22Rv1 (cell line): ENCODE results near the gene RIC8A.

Experiments used
- ZFX ChIP-seq: fragments of 450-650 bp; IDR thresholded peaks from 2 replicates; pipeline ENCODE4 v1.6.1; 2017; ENCODE audit warnings: antibody characterized with exemption, borderline replicate concordance
- TF ChIP-seq, protein P1 (sequence below): fragments of 450-650 bp; IDR thresholded peaks from 2 replicates; pipeline ENCODE4 v1.5.1; 2017; ENCODE audit warnings: mild to moderate bottlenecking

DNA sequence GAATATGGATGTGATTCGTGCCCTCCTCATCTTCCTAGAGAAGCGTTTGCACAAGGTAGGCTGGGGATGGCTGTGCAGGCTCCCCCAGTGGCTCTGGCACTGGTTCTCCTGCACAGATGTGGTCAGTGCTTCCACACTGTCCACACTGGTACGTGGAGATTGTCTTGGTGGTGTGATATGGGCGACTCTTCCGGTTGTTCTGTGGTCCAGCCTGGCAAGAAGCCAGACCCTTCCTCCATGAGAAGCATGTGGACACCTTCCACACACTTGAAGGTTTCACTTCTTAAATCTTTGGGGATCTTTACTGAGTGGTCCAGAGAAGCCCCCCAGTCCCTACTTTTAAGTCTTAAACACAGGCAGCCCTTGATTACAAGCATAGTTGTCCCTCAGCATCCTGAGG lies 3.8 kb downstream of the RIC8A start:
- TF ChIP-seq, protein P1, sequence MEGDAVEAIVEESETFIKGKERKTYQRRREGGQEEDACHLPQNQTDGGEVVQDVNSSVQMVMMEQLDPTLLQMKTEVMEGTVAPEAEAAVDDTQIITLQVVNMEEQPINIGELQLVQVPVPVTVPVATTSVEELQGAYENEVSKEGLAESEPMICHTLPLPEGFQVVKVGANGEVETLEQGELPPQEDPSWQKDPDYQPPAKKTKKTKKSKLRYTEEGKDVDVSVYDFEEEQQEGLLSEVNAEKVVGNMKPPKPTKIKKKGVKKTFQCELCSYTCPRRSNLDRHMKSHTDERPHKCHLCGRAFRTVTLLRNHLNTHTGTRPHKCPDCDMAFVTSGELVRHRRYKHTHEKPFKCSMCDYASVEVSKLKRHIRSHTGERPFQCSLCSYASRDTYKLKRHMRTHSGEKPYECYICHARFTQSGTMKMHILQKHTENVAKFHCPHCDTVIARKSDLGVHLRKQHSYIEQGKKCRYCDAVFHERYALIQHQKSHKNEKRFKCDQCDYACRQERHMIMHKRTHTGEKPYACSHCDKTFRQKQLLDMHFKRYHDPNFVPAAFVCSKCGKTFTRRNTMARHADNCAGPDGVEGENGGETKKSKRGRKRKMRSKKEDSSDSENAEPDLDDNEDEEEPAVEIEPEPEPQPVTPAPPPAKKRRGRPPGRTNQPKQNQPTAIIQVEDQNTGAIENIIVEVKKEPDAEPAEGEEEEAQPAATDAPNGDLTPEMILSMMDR = no peak
- TF ChIP-seq ZFX = no peak
